Measurements from ENCODE around the gene ENC1. TPM values are rescaled to one million over a fixed set of nuclear protein-coding genes. Genes with fewer than 3 reads are reported as not detected.

Gene ENC1
- total and polyA plus RNA-seq, 2 of the 8 experiments (the other 6 are each of a cell fraction or from before 2014, with no cell fraction given) = 5.5 to 13.2 TPM

DNA sequence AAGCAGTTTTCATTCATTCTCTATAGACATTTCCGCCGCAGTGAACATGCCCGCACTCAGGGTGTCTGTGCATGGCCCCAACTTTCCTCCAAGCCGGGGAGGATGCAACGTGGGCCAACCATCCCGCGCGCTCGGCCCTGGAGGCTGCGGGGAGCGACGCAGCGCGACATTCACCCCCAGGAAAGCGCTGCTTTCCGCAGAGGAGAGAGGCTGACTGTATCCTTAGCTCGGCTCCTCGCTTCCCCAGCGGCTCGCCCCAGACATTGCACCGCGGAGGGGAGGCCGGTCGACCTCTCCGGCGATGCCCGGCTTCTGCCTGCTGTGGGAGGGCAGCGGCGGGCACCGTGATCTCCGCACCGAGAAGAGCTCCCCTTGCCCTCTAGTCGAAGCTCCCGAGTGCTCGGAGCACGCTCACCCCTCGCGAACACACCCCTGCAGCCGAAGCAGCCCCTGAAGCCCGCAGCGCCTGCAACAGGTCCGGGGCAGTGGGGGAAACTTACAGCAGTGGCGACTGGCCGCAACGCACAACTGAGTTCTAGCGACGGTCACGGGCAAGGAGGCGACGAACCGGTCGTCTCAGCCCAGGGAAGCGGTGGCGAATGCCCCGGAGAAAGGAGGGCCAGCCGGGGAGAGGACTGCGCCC lies 600 bp downstream of the ENC1 start:
- H3K4me2 ChIP-seq (ENCODE audit: insufficient read depth in 1 of 2, low read depth in 2 of 2, low read length in 2 of 2) = peak overlapping the region; percentile 77 to 98
- H3K18ac ChIP-seq (ENCODE audit: extremely low read depth, low read length) = peak overlapping the region; percentile 95
- no peak overlapping the region for H3K14ac ChIP-seq (ENCODE audit: insufficient read length)
- FAIRE-seq = no peak
- DNase-seq (ENCODE audit: low read depth in 1 of 2, low spot score in 2 of 2) = peak in 1 of 2 experiments; percentile 67
- peak overlapping the region; percentile 28 for H4K5ac ChIP-seq (ENCODE audit: insufficient read length, low read depth, low read length)
- peaks cover 0 to 24% (median 10%) of the 10 kb centered on the region in 4 experiments; a peak in 6 of 7 replicates for H3K27me3 ChIP-seq (replicated peaks in 1 of 4; ENCODE audit: control insufficient read depth in 3 of 4, extremely low read depth in 1 of 4, insufficient read depth in 3 of 4, low read length in 3 of 4)
- no peaks in the 10 kb centered on the region for H3K36me3 ChIP-seq (ENCODE audit: control insufficient read depth in 2 of 4, insufficient read depth in 4 of 4, low read length in 3 of 4)
- H3K79me2 ChIP-seq (ENCODE audit: control insufficient read depth in 1 of 2, insufficient read depth in 2 of 2, low read length in 2 of 2) = peaks cover 0 to 30% of the 10 kb centered on the region in 2 experiments; a peak in 3 of 4 replicates
- peak overlapping the region; percentile 58; the same call in 1 of the 2 replicates for H2AFZ ChIP-seq (ENCODE audit: low read length)
- 2% methylated on average over 52 of the region's 57 CpGs; no CpG with 5 or more reads in 1 of the 2 experiments for WGBS, 2 experiments (ENCODE audit: extremely low coverage in 1 of 2, insufficient coverage in 1 of 2, insufficient read length in 1 of 2, insufficient replicate concordance in 2 of 2, low coverage in 1 of 2, low lambda C conversion rate in 2 of 2, missing lambda C conversion rate in 1 of 2)
- no peak overlapping the region for H2BK120ac ChIP-seq (replicated peaks; ENCODE audit: low read depth, low read length)
- H4K91ac ChIP-seq (replicated peaks; ENCODE audit: insufficient read length, low read length) = peak overlapping the region; percentile 10
- peak overlapping the region; percentile 41 for H3K4ac ChIP-seq (replicated peaks; ENCODE audit: insufficient read length, low read depth, low read length)
- no peak overlapping the region for H3K23ac ChIP-seq (ENCODE audit: insufficient read length)
- H3K56ac ChIP-seq (replicated peaks; ENCODE audit: insufficient read length, low read depth, low read length) = peak overlapping the region; percentile 62
- peaks cover 0 to 8% (median 2%) of the 10 kb centered on the region in 4 experiments; a peak in 5 of 7 replicates for H3K4me1 ChIP-seq (replicated peaks in 1 of 4; ENCODE audit: control insufficient read depth in 3 of 4, insufficient read depth in 4 of 4, low read length in 3 of 4)
- H4K20me1 ChIP-seq (replicated peaks in 1 of 2; ENCODE audit: control insufficient read depth in 1 of 2, insufficient read depth in 2 of 2, low read length in 2 of 2) = peaks cover 3 to 11% of the 10 kb centered on the region in 2 experiments
- H2BK5ac ChIP-seq (ENCODE audit: low read depth, low read length) = peak overlapping the region; percentile 74; the same call in 1 of the 2 replicates
- no peak overlapping the region for H2AK5ac ChIP-seq (ENCODE audit: low read depth, low read length)
- CTCF ChIA-PET (ENCODE audit: partially characterized antibody) = interaction anchor here (0.9 to 4.0 kb wide), 14 partner anchors 14 to 738 kb away, joined by 3 to 17 read pairs (median 4); no protein-coding TSS in a partner anchor
- H3K9me3 ChIP-seq (ENCODE audit: insufficient read depth in 2 of 2, low read depth in 1 of 2, low read length in 1 of 2) = no peaks in the 10 kb centered on the region
- peak overlapping the region; percentile 93; the same call in 1 of the 2 replicates for H2BK12ac ChIP-seq (ENCODE audit: low read depth, low read length)
- peak overlapping the region; percentile 54 to 90 (median 86) for H3K4me3 ChIP-seq (ENCODE audit: extremely low read depth in 1 of 4, insufficient read depth in 2 of 4, low read depth in 3 of 4, low read length in 4 of 4)
- peaks cover 14% of the 10 kb centered on the region; the same call in 1 of the 2 replicates for H3K23me2 ChIP-seq (ENCODE audit: low read depth, low read length)
- peak overlapping the region; percentile 13 to 68 (median 60) for H3K9ac ChIP-seq (replicated peaks in 1 of 4; ENCODE audit: extremely low read depth in 1 of 4, low read depth in 3 of 4, low read length in 3 of 4)
- H2BK20ac ChIP-seq (ENCODE audit: low read length) = no peak overlapping the region
- H3K79me1 ChIP-seq (ENCODE audit: low read depth, low read length) = no peaks in the 10 kb centered on the region
- POLR2A ChIA-PET (ENCODE audit: partially characterized antibody) = interaction anchor here (0.6 to 2.3 kb wide), 30 partner anchors 10 to 709 kb away, joined by 3 to 24 read pairs (median 4); no protein-coding TSS in a partner anchor
- no peak overlapping the region for H3K27ac ChIP-seq (ENCODE audit: low read depth, low read length)
- peak overlapping the region; percentile 73; the same call in 1 of the 2 replicates for H2BK15ac ChIP-seq (ENCODE audit: low read length)
- peak overlapping the region; percentile 38; the same call in 1 of the 2 replicates for H4K8ac ChIP-seq (ENCODE audit: extremely low read depth, insufficient read depth, low read length)
- TF ChIP-seq E2F6 (IDR thresholded peaks at IDR 0.05) = peak; percentile 9; the same call in 1 of the 2 replicates
- peak; percentile 20 to 47; a peak in 2 of 4 replicates for TF ChIP-seq RAD21 (IDR thresholded peaks at IDR 0.05 in 1 of 2, conservative IDR thresholded peaks at IDR 0.05 in 1 of 2; ENCODE audit: low read depth in 2 of 2, low read length in 2 of 2)
- no peak for TF ChIP-seq CREB1 (IDR thresholded peaks at IDR 0.05)
- TF ChIP-seq TBP (IDR thresholded peaks at IDR 0.05; ENCODE audit: low read depth, low read length) = peak; percentile 77; the same call in 1 of the 2 replicates
- 0 out of 4 replicates have a peak, but pooled peaks of 1 of the 2 experiments have one; percentile 49 for TF ChIP-seq SIN3A (conservative IDR thresholded peaks at IDR 0.05 in 1 of 2, IDR thresholded peaks at IDR 0.05 in 1 of 2; ENCODE audit: low read depth in 1 of 2, low read length in 2 of 2)
- TF ChIP-seq KDM4A (IDR thresholded peaks at IDR 0.05; ENCODE audit: low read depth, low read length, severe bottlenecking) = peak; percentile 81
- no peak for TF ChIP-seq HDAC6 (IDR thresholded peaks at IDR 0.05; ENCODE audit: low read depth, low read length)
